H9 (cell line): ENCODE measurements around the gene SAC3D1. TPM values are rescaled to one million over a fixed set of nuclear protein-coding genes. Genes with fewer than 3 reads are reported as not detected.
A peak's percentile ranks its signal among the peaks of the same experiment; 100 is the strongest.

Experiments
- DNase-seq: peaks from one replicate; pipeline ENCODE4 v3.0.0-alpha.2; 2017
- H2AFZ ChIP-seq: one replicate; pipeline ENCODE4 v1.6.1; 2013; ENCODE audit warnings: mild to moderate bottlenecking, low read length, control low read depth, moderate library complexity
- H2AK5ac ChIP-seq: 2 replicates; pipeline ENCODE4 v1.6.1; 2013; ENCODE audit warnings: low read length, control low read depth, mixed read lengths; ENCODE audit not compliant: insufficient read length
- H2BK120ac ChIP-seq: one replicate; pipeline ENCODE4 v1.6.1; 2013; ENCODE audit warnings: low read depth, mild to moderate bottlenecking, low read length, control low read depth, inconsistent platforms; ENCODE audit not compliant: poor library complexity, severe bottlenecking
- H2BK12ac ChIP-seq: 2 replicates; pipeline ENCODE4 v1.6.1; 2013; ENCODE audit warnings: low read length, control low read depth, mixed read lengths, low read depth; ENCODE audit not compliant: insufficient read length
- H2BK15ac ChIP-seq: 2 replicates; pipeline ENCODE4 v1.6.1; 2013; ENCODE audit warnings: low read depth, low read length, control low read depth
- H2BK20ac ChIP-seq: one replicate; pipeline ENCODE4 v1.6.1; 2013; ENCODE audit warnings: low read depth, mild to moderate bottlenecking, low read length, control low read depth, inconsistent platforms; ENCODE audit not compliant: poor library complexity, severe bottlenecking
- H2BK5ac ChIP-seq: 2 replicates; pipeline ENCODE4 v1.6.1; 2013; ENCODE audit warnings: low read length, control low read depth, mixed read lengths; ENCODE audit not compliant: insufficient read length
- H3K14ac ChIP-seq: 2 replicates; pipeline ENCODE4 v1.6.1; 2013; ENCODE audit warnings: low read length, control low read depth; ENCODE audit not compliant: insufficient read depth
- H3K18ac ChIP-seq: 2 replicates; pipeline ENCODE4 v1.6.1; 2013; ENCODE audit warnings: low read depth, mild to moderate bottlenecking, mixed read lengths, low read length, control low read depth; ENCODE audit not compliant: insufficient read length
- H3K23ac ChIP-seq: 2 replicates; pipeline ENCODE4 v1.6.1; 2013; ENCODE audit warnings: low read length, control low read depth, mixed read lengths, low read depth; ENCODE audit not compliant: insufficient read length
- H3K23me2 ChIP-seq: 2 replicates; pipeline ENCODE4 v1.6.1; 2013; ENCODE audit warnings: low read depth, mild to moderate bottlenecking, mixed read lengths, low read length, control low read depth; ENCODE audit not compliant: insufficient read length, poor library complexity, severe bottlenecking
- H3K27ac ChIP-seq: 2 replicates; pipeline ENCODE4 v1.5.1; 2013; ENCODE audit warnings: low read length, control low read depth, mixed read lengths, low read depth; ENCODE audit not compliant: insufficient read length
- H3K27me3 ChIP-seq: 2 replicates; pipeline ENCODE4 v1.6.1; 2013; ENCODE audit warnings: low read length, control low read depth, inconsistent platforms; ENCODE audit not compliant: insufficient read depth
- H3K4ac ChIP-seq: 2 replicates; pipeline ENCODE4 v1.6.1; 2013; ENCODE audit warnings: low read depth, mild to moderate bottlenecking, control low read depth, inconsistent platforms, low read length, moderate library complexity
- H3K4me1 ChIP-seq: 2 replicates; pipeline ENCODE4 v1.6.1; 2013; ENCODE audit warnings: low read length, control low read depth, inconsistent platforms; ENCODE audit not compliant: insufficient read depth
- H3K4me2 ChIP-seq: 2 replicates; pipeline ENCODE4 v1.6.1; 2013; ENCODE audit warnings: low read length, control low read depth, mixed read lengths; ENCODE audit not compliant: insufficient read length, insufficient read depth
- H3K56ac ChIP-seq: 2 replicates; pipeline ENCODE4 v1.6.1; 2013; ENCODE audit warnings: low read depth, mild to moderate bottlenecking, mixed read lengths, low read length, control low read depth; ENCODE audit not compliant: insufficient read length
- H3K79me1 ChIP-seq: 2 replicates; pipeline ENCODE4 v1.6.1; 2013; ENCODE audit warnings: low read depth, mild to moderate bottlenecking, moderate library complexity, low read length, control low read depth, inconsistent platforms; ENCODE audit not compliant: insufficient read depth, poor library complexity, severe bottlenecking
- H3K79me2 ChIP-seq: 2 replicates; pipeline ENCODE4 v1.6.1; 2013; ENCODE audit warnings: low read length, control low read depth, inconsistent platforms; ENCODE audit not compliant: insufficient read depth
- H3K9ac ChIP-seq: 2 replicates; pipeline ENCODE4 v1.6.1; 2013; ENCODE audit warnings: low read length, control low read depth, mixed read lengths; ENCODE audit not compliant: insufficient read length; ENCODE audit errors: extremely low read depth
- H3K9me3 ChIP-seq: one replicate; pipeline ENCODE4 v1.6.1; 2013; ENCODE audit warnings: low read depth, low read length, inconsistent platforms; ENCODE audit not compliant: control insufficient read depth
- H3T11ph ChIP-seq: one replicate; pipeline ENCODE4 v1.6.1; 2013; ENCODE audit warnings: mild to moderate bottlenecking, low read length, control low read depth, inconsistent platforms
- H4K20me1 ChIP-seq: one replicate; pipeline ENCODE4 v1.6.1; 2013; ENCODE audit not compliant: control insufficient read depth, insufficient read length, insufficient read depth
- H4K5ac ChIP-seq: 2 replicates; pipeline ENCODE4 v1.6.1; 2013; ENCODE audit warnings: low read depth, mild to moderate bottlenecking, mixed read lengths, low read length, control low read depth; ENCODE audit not compliant: insufficient read length
- H4K8ac ChIP-seq: replicated peaks from 2 replicates; pipeline ENCODE4 v1.6.1; 2013; ENCODE audit warnings: low read length, control low read depth, mixed read lengths, low read depth; ENCODE audit not compliant: insufficient read length
- H4K91ac ChIP-seq: 2 replicates; pipeline ENCODE4 v1.6.1; 2013; ENCODE audit warnings: low read depth, mild to moderate bottlenecking, moderate library complexity, mixed read lengths, low read length, control low read depth; ENCODE audit not compliant: insufficient read length
- H3K27ac Mint-ChIP-seq, 3 experiments: 2 replicates in 2 of 3; 3 replicates in 1 of 3; pipeline ENCODE4 v1.8.0; 2020 to 2021; ENCODE audit warnings: mixed read lengths in 3 of 3, mild to moderate bottlenecking in 1 of 3, moderate library complexity in 1 of 3
- H3K27me3 Mint-ChIP-seq: 2 replicates; pipeline ENCODE4 v1.8.0; 2021; ENCODE audit warnings: low read depth, mild to moderate bottlenecking, moderate library complexity, mixed read lengths
- H3K36me3 Mint-ChIP-seq, 3 experiments: 2 replicates in 2 of 3; 3 replicates in 1 of 3; pipeline ENCODE4 v1.8.0; 2020 to 2021; ENCODE audit warnings: low read depth in 3 of 3, mixed read lengths in 3 of 3; ENCODE audit not compliant: insufficient read depth in 1 of 3
- H3K4me1 Mint-ChIP-seq, 2 experiments: 2 replicates each; pipeline ENCODE4 v1.8.0; 2020; ENCODE audit warnings: mixed read lengths in 2 of 2
- H3K4me3 Mint-ChIP-seq, 2 experiments: 2 replicates in 1 of 2; 3 replicates in 1 of 2; pipeline ENCODE4 v1.8.0; 2020 to 2021; ENCODE audit warnings: mild to moderate bottlenecking in 2 of 2, mixed read lengths in 2 of 2, moderate library complexity in 1 of 2
- H3K9me3 Mint-ChIP-seq, 2 experiments: 2 replicates in 1 of 2; 3 replicates in 1 of 2; pipeline ENCODE4 v1.8.0; 2020; ENCODE audit warnings: mild to moderate bottlenecking in 2 of 2, mixed read lengths in 2 of 2, moderate library complexity in 1 of 2
- CTCF ChIP-seq: fragments of 200-600 bp; sonication (generic); conservative IDR thresholded peaks from 3 replicates; pipeline ENCODE4 v1.8.0; 2021; ENCODE audit warnings: antibody characterized with exemption, mild to moderate bottlenecking
- WGBS: extraction: QIAGEN DNeasy Blood & Tissue Kit; methylation state at CpG from one replicate; pipeline ENCODE4 v1.1.7; 2013; ENCODE audit warnings: missing lambda C conversion rate, low lambda C conversion rate, mixed read lengths; ENCODE audit not compliant: insufficient read length; ENCODE audit errors: extremely low coverage; 5-methylcytosine and 5-hydroxymethylcytosine counted together
- total RNA-seq: library from RNA; stranded (reverse); gene quantifications from 2 replicates; pipeline ENCODE4 v1.2.1, GENCODE V29; 2021

The SAC3D1 gene
- total RNA-seq, 1 experiment from 2014 or later, result 20.7 TPM

GRCh38 chr11:65059523-65059922 is 18.5 kb downstream of the SAC3D1 start:
- Mint-ChIP-seq H3K36me3 (no peaks in the 10 kb centered on the region), H3K4me3 (no peak overlapping the region), H3K4me1 (peaks cover 4% of the 10 kb centered on the region in 2 experiments), H3K27me3 (peaks cover 8% of the 10 kb centered on the region), H3K27ac (peak overlapping the region in 1 of 3 experiments; percentile 44; a peak in 1 of 7 replicates), H3K9me3 (no peaks in the 10 kb centered on the region)
- no peaks in the 10 kb centered on the region for H3K9me3 ChIP-seq
- no peak for DNase-seq
- H3K4me1 ChIP-seq, result no peaks in the 10 kb centered on the region
- H4K91ac ChIP-seq, result no peak overlapping the region
- no peak overlapping the region for H4K8ac ChIP-seq
- no peak overlapping the region for H2BK5ac ChIP-seq
- no peak overlapping the region for H4K5ac ChIP-seq
- no peaks in the 10 kb centered on the region for H3K79me1 ChIP-seq
- H3K79me2 ChIP-seq, result no peaks in the 10 kb centered on the region
- no peak overlapping the region for H3K4ac ChIP-seq
- no peak overlapping the region for H3K9ac ChIP-seq
- H2BK12ac ChIP-seq, result no peak overlapping the region
- no peak overlapping the region for H2BK120ac ChIP-seq
- H3K14ac ChIP-seq, result no peak overlapping the region
- no CpG with 5 or more reads among the region's 3 CpGs for WGBS
- no peak overlapping the region for H3K56ac ChIP-seq
- H3K23ac ChIP-seq, result no peak overlapping the region
- no peak overlapping the region for H3K4me2 ChIP-seq
- H2AFZ ChIP-seq, result no peak overlapping the region
- H4K20me1 ChIP-seq, result no peaks in the 10 kb centered on the region
- H3K18ac ChIP-seq, result no peak overlapping the region
- no peak overlapping the region for H2AK5ac ChIP-seq
- H3K23me2 ChIP-seq, result no peaks in the 10 kb centered on the region
- no peak overlapping the region for H2BK20ac ChIP-seq
- H3T11ph ChIP-seq, result no peak overlapping the region
- no peak overlapping the region for H2BK15ac ChIP-seq
- H3K27ac ChIP-seq, result no peak overlapping the region
- no peak for TF ChIP-seq CTCF
- no peaks in the 10 kb centered on the region for H3K27me3 ChIP-seq
